Stimulated activated CD8-positive, alpha-beta memory T cell treated with anti-CD3 and anti-CD28 coated beads, Interleukin-15, amount 100 ng/mL, for 24 hours (primary cell): ENCODE measurements around the gene PARVG.

ENCODE experiments used
- DNase-seq: peaks from one replicate; pipeline ENCODE4 v3.0.0-alpha.2; 2020; ENCODE audit warnings: low read depth

PARVG gene

DNA sequence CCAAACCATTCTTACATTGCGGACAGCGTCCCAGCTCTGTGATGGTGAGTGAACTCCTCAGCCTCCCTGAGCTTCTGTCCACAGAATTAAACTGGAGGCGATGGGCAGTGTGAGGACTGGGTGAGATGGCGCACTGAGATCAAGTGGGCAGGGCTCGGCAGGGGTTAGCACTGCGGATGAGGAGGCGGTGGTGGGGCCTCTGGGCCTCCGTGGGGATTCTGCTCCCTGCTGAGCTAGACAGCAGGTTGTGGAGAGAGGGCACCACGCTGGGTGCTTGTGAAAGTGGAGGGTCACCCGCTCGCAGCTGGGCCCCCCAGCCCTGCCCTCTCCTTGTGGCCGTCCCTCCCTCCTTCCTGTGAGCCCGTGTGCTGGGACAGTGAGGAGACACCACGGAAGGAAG lies 25.6 kb upstream of the PARVG start:
- no peak for DNase-seq

DNA sequence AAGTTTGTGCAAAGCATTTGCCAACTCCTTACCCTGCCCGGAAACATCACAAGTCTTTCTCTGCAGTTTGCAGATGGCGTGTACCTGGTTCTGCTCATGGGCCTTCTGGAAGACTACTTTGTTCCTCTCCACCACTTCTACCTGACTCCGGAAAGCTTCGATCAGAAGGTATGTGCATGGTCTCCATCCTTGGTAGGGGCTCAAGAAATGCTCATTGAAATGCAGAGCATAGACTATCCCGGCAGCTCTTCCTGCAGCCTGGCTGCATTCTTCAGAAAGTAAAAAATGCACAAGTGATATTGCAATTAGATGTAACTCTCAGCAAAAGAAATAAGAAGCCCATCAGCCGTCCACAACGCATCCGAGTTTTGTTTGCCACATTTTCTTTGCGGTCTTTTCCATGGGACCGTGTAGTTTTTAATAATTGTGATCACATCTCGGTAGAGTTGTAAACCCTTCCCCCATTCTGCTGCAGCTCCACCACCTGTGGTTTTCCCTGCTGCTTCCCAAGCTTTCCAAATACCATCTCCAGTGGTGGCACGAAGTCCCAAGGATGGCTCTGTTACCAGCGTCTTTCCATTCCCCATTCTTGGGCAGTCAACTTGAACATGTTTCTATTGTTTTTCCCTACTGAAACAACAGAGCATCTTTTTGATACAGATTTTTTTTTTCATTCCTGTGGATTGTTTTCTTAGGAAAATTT lies 22.7 kb upstream of the PARVG start:
- no peak for DNase-seq

DNA sequence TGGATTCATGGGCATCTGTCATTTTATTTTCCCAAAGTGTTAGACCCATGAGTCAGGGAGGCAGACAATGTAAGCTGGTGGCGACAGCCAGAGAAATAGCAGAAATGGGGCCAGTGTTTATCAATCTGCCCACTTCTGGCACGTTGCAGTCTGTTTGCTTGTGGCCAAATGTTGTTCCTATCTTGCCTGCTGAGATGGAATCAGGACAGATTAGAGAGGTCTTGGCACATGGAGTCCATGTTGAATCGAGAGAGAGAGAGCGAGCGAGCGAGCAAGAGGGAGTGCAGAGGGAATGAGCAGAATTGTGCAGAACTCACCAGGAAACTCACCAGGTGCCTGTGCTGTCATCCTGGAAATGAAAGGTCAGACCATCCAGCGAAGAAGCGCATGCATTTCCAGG lies 21.9 kb upstream of the PARVG start:
- no peak for DNase-seq

DNA sequence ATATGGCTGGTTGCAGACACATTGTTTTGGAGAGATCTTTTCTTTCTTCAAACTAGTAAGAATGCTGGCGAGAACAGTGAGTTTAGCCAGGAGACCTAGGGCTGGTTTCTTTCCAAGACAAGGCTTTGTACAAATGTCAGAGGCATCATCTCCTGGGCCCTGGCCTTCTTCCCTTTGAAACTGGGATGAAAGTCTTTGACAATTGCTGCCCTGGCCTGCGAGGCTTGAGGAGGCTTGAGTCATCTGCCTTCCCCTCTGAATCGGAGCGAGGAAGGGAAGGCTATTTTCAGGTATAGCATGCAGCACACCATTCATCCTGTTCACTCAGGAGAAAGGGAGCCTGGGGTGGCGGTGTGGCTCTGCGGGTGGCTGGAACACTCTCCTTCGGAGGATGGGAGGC lies 21.5 kb upstream of the PARVG start:
- DNase-seq: no peak

DNA sequence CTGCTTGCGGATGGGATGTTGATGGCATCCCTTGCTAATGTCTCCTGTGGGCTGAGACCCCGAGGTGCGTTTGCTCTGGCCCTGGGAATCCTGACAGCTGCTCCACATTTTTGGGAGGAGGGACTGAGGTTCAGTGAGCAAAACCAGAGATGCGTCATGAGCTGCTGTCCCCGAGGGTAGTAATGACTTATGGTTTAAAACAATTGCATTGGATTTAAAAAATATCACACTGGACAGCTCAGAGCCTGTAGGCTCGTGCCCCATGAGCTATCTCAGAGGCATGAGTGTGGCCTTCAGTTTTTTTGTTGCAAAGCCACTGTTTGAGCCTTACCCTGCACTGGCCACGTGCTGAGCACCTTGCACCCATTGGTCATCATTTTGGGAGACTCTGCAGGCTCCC lies 20.9 kb upstream of the PARVG start:
- DNase-seq: no peak

DNA sequence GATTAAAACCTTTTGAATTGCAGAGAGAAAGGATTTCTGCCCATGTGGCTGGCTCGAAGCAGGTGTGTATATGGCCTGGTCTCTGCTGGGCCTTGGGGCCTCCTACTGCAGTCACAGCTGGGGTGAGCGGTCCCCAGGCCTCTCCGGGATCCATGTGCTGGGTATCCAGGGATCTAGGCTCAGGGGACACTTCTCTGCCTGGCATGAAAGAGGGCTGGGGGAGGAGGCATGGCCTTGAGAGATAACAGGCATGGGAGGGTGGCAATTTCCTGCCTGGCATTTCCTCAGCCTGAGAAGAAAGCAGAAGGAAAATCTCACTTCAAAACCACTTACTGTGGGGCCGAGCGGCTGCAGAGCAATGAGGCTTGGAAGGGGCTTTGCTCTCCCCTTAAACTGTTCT lies 20.3 kb upstream of the PARVG start:
- DNase-seq: no peak

DNA sequence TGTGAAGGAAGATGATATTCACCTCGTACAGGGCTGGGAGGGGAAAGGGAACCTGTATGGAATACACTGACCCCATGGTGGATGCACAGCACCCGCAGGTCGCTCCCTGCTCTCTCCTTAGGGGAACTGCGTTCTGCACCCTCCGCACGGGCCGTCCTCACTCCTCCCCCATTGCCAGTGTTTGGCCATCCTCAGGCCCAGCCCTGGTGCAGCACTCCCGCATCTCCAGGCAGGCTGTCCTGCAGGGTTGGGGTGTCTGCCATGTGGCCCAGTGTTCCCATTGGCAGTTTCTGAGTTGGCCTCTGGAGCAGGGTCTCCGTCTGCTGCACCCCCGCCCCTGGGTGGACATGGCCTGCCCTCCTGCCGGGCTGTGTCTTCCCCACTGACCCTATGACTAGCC lies 19.1 kb upstream of the PARVG start:
- no peak for DNase-seq

DNA sequence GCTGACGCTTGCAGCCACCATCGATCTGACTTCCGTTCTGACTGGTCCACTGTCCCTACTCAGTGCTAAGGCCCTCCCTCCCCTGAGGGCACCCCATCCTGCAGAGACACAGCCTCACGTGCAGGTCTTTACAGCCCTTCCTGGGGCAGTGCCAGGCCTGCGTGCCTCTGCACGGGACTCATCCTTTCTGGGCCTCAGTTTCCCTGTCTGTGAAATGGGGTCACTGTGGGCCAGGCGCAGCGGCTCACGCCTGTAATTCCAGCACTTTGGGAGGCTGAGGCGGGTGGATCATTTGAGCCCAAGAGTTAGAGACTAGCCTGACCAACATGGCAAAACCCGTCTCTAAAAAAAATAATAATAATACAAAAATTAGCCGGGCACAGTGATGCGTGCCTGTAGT lies 17.8 kb upstream of the PARVG start:
- DNase-seq: no peak

DNA sequence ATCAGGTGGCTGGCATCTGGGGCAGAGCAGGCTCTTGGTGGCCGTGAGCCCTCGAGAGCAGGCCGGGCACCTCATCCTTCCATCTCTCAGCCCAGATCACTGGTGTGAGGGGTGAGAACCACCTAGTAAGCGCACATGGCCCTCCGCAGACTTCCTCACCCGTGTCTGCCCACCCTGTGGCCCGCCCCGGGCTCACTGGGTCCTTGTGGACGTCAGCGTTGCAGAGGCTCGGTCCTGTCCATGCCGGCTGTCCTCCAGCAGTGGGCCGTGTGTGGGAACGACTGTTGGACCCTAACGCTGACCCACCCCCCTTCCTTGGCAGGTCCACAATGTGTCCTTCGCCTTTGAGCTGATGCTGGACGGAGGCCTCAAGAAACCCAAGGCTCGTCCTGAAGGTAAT lies 17.2 kb upstream of the PARVG start:
- DNase-seq: no peak

DNA sequence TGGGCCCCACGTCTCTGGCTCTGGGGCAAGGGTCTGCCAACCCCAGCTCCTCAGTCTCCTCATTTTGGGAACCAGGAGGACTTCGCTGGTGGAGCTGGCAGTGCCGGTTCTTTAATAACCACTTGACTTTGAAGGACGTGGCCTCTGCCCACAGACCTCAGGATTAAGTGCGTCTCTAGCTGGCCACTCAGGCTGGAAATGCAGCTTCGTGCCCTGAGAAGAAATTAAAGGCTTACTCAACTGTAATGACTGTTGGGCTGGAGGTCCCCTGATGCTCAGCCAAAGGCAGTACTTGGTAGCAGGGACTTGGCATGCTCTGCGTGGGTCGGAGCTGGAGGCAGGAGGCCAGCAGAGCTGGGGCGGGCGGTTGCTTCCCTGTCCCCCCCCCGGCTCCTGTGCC lies 16.7 kb upstream of the PARVG start:
- no peak for DNase-seq

DNA sequence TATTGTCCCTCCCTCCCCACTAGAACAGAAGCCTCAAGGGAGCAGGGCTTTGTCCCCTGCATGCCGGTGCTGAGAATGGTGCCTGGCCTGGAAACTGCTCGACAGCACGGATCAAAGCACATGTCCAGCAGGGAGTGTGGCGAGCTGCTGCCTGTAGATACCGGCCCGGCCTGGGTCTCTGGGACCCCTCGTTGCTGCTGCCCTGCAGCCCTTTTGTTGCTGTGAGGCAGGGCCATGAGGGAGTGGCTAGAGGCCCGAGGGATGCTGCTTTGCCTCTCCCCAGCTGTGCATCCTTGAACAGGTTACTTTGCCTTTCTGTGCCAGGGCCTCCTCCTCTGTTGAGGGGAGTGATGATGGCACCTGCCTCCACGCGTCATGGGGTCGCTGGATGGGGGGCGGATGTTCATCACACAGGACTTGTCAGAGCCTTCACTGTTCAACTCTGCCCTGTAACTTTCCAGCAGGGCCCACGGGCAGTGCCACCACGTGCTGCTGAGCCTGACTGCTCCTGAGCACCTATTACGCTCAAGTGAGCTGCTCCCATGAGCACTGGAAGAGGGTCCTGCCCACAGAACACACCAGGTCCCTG lies 15.3 kb upstream of the PARVG start:
- DNase-seq: no peak

DNA sequence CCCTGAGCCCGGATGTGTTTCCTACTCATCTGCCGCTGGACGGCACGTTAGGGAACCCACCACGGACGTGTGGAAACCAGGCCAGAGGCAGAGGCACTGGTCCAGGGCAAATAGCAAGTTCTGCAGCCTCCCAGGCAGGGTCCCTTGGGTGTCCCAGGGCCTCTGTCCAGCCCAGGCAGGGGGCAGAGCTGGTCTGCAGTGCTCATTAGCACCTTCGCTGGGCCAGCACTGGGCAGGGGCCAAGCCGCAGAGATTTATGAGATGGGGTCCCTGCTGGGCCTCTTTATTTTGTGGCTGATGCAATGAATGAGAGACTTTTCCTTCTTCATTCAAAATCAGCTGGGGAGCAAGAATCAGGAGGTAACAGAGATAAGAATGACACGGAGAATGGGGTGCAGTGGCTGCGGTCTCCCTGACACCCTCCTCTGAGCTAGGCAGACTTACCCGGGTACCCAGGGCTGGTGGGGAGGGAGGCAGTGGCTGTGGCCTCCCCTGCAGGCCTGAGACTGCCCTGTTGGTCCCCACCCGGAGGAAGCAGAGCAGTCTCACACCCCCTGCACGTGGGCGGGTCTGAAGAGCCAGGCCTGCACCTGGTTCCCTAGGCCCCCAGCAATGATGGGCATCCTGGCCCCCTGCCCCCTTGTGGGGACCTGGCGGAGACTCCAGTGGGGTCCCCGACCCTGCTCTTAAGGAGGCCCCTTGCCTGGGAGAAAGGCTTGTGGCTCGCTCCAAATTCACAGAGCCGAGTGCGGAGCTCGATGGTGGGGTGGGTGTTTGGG lies 14.0 kb upstream of the PARVG start:
- DNase-seq: no peak

DNA sequence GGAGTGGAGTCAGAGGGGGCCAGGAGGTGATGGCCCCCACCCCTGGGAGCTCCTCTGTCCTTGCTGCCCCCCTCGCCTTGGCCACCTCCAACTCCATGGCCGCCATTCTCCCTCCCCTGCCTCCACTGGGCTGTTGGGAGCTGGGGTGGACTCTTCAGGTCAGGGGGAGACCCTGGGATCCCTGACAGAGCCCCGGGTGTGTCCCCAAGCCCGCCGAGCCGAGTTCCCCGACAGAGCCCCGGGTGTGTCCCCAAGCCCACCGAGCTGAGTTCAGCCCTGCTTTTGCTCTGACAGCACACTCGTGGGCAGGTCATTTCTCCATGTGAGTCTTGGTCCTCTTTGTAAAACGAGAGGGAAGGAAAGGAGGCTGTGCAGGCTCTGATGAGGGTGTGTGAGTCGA lies 13.2 kb upstream of the PARVG start:
- no peak for DNase-seq

DNA sequence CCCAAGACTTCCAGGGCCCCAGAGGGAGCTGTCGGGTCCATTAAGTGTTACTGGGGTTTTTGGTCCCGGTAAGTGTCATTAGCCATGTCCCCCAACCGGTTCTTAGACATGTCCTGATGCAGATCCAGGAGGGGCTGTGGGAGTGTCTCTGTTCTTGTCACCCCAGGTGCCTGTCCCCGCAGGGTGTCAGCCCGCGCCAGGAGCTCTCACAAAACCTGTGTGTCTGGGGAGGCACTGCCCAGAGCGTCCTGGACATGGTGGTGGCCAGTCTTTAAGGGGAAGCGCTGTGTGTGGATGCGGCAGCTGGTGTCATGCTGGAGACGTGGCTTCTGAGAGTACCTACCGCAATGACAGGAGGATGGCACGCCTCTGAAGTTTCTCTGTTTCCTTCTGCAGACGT lies 12.5 kb upstream of the PARVG start:
- no peak for DNase-seq

DNA sequence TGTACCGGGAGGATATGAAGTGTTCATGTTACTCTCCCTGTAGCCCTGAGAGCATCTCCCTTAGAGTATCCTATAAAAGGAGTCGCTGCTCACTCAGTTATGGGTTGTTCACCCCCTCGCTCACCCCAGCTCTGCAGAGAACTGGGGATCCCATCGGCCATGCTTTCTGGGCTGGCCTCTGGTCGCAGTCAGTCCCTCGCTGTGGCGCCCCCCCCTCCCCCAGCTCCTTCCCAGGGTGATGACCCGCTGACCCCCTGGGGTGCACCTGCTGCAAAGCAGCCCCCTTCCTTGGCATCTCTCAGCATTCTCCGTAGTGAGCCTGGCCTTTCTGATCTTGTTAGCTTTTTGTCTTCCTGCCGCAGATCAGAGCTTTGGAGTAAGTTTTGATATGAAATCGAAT lies 10.3 kb upstream of the PARVG start:
- no peak for DNase-seq

DNA sequence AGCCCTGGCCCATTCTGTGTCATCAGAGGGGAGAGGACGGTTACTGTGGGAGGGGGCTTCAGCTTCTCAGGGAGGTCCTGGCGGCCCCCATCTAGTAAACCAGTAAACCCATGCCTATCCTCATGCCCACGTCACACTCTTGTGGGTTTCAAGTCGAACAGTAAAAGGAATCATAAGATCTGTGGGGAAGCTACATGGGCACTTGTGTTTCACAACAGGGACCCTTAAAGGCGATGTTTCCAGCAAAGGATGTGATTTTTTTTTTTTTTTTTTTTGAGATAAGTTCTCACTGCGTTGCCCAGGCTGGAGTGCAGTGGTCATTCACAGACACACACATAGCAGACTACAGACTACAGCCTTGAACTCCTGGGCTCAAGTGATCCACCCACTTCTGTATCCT lies 9.2 kb upstream of the PARVG start:
- no peak for DNase-seq

DNA sequence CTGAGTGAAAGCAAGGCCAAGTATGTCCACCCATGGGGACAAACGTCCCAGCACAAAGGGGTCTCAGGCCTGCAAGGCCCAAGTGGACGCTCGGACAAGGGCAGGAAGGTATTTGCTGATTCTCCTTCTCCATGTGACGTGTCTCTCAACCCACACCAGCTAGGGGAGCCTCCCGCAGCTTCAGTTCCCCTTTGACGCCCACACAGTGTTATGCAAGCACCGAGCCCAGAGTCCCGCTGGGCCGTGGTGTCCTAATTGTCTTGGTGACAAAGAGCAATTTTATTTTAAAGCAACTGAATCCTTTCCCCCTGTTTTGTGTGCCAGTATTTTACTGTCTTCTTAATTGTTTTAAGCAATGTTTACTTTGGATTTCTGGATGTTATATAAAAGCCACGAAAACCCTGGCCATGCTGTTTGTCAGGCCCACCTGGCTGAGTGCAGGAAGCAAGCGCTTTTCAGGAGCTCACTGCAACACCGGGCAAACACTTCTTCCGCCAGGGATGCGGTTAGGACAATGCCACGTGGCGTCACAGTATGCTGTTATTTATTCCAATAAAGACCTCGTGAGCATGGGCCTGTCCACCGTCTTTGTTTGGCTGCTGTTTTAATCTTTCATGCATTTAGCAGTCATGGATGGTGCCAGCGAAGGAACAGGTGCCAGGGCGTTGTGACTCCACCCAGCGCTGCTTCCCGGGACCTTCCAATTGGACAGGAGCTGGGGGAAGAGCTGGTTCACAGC lies 8.2 kb upstream of the PARVG start:
- no peak for DNase-seq

DNA sequence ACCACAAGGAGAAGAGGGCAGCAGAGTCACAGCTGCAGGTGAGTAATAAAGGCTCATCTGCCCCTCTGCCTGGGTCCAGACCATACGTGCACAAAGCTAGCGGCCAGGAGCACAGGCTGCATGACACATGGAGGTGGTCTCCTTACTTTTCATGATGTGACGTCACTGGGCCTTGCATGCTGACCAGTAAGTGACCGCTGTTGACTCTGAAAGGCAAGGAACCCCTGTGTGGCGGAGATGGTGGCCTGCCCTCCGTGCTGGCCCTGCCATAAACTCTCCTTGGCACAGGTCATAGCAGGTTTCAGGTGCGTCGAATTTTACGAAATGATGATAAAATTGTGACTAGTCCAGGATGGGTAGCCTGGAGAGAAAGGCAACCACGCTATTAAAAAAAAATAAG lies 7.6 kb upstream of the PARVG start:
- DNase-seq: no peak

DNA sequence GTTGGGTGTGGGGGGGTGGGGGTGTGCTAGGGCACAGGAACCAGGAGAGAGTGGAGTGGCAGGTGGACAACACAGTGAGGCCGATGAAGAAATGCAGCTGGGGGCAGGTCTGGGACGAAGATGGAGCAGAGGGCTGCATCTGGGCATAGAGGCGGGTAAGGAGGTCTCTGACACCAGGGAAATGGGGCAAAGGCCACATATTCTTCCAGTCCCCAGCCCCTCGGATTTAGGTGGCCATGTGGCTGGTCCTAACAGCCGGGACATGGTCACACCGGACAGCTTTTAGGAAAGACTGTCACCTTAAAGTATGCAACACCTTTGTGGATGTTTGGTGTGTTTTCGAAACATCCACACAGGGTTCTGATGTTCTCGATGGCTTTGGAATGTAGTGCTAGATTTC lies 5.0 kb upstream of the PARVG start:
- no peak for DNase-seq

DNA sequence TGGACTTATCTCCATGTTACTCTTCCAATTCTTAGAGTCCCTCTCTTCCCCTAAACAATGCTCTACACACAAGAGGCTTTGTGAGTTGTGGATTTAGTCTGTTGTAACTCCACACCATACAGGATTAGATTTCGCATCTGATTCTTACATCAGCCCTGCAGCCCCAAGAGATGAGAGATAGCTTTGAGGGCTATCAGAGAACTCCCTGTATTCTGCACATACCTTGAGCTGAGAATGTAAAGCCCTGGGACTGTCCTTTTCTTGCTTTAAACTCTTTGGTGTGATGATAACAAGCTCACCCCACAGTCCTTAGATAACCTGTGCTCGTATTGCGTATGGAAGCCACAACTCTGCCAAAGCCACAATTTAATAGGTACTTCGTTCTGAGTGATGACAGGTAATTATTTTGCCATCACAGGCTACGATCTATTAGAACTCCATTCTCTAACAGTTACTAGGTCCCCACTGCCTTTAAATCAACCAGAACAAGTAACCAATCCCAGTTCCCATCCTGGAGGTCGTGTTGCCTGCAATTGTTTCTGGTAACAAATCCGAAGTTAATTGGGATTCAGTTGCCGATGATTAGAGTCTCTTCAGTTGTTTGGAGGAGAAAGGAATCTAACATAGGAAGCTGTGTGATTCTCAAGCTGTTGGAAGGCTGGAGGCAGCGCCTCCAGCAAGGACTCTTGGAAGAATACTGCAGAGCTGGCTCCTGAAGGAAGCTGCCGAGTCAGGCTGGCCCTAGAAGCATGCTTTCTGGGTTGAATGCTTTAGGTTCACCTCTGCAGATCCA lies 1.3 kb upstream of the PARVG start:
- no peak for DNase-seq

DNA sequence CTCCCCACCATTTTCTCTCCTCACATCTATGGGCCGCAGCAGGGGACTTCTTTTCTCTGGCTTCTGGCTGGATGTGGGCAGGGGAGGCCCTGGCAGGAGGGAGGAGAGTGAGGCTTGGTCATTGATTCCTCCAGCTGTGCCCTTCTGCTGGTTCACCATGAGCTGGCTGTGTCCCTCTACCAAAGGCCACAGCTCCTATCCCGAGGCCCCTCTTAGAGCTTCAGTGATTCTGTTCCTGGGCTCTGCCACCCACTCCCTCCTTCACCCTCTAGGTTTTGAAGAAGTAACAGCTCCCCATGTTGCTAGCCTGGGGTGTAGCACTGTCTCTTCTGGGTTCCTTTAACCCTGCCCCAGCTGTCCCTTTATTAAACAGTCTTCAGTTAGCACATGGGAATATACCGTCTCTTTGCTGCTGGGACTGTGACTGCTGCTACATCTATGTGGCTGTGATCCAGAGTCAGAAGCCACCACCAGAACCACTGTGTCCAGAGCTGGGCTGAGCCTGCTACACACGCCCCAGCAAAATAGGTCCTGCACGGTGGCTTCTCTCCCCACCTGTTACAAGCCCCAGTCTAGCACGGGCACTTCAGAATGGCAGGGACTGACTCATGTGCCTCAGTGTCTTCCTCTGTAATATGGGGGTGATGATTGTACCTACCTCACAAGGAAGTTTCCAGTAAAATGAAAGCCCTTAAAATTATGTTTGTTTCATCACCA lies 578 bp upstream of the PARVG start:
- no peak for DNase-seq
